ENCODE measurements around the gene TJAP1.
A peak's percentile ranks its signal among the peaks of the same experiment; 100 is the strongest.
"Not testable (repeated sequence)": the region's sequence is repeated elsewhere in the genome, so short reads cannot be mapped to it uniquely, and the experiment has no call there.

TJAP1 gene

DNA sequence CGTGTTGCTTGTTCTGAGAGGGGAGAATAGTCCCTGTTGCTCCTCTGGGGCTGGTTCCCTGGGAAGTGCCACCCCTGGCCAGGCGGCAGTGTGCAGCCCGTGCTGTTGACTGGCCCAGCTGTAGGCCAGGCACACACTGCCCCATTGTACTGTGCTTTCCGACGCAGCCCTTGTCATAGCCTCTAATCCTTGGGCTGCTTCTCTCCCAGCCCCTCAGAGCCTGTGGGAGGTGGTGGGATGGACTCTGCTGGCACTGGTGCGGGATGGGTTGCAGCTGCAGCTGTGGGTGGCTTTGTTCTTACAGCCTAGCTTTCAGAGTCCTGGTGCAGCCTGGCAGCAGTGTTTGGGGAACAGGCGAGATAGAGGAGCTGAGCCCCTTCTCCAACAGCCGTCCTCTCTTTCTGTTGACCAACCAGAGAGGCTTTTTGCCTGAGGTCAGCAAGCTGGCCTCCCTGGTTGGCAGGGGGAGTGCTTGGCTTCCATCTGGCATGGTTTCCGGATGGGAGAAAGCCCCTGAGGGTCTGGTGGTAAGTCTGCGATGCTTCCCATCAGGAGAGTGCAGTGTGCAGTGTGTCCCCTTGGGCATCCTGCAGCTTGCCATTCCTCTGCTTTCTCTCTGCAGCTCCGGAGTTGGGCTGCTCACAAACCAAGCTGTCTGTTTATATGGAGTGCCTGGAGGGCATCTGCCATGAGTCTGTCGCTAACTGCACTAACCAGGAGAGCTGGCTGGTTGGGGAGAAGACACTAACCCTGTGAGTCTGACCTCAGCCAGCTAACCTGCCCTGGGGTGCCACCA, 12.1 kb downstream of the TJAP1 start:
- DNase-seq, result no peak

DNA sequence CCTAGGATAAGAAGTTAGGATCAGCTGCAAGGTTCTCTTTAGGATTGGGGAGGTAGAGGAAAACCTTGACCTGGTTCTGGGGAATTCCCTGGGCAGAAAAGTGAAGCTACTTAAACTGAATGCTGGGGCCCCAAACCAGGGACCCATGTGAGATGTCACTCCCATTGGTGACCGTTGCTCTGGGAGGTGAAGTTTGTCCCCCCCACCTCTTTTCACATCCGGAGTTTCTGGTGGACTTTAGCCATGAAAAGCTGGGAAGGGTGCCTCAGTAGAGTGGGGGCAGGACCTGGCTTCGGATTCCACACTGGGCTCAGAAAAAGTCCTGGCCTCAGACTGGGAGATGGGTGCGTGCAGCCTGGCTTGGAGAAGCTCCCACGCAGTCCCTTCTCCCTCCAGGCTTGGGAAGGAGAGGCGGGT, 13.2 kb downstream of the TJAP1 start:
- no peak for DNase-seq

DNA sequence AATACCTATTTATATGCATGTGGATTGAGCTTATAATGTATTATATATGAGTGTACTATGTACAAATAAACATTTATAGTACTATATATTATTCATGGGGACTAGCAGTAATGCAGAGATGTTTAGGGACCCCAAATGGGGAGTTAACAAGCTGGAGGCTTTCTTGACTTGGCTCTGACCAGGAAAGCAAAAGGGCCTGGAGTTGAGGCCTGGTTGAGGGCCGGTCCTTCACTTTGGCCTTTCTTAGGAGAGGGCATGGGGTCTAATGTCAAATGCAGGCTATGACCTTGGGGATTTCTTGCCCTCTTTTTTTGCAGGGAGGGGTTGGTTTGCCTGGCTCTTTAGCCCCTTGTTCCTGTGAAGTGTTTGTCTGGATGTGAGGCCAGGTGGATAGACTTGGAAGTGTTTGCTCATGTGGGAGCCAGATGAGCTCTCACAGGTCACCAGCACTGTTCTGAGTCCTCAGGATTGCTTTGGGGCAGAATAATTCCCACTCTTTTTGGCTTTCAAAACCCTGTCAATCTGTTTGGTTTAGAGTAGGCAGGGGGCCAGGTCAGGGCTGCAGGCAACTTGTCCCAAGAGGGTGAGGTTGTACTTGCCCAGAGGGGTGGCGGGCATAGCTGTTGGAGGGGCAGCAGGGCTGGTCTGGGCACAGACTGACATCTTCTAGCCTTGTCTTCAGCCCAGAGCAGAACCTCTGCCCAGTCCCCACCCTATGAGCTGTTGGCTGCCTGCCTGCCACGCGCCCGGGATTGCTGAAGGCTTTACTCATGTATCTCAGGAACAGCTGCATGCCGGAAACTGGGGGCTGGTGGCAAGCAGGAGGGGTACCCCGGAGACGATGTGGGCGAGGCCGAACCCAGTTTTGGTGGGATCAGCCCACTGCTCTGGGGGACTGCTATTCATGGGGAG, 14.6 kb downstream of the TJAP1 start:
- no peak for DNase-seq

DNA sequence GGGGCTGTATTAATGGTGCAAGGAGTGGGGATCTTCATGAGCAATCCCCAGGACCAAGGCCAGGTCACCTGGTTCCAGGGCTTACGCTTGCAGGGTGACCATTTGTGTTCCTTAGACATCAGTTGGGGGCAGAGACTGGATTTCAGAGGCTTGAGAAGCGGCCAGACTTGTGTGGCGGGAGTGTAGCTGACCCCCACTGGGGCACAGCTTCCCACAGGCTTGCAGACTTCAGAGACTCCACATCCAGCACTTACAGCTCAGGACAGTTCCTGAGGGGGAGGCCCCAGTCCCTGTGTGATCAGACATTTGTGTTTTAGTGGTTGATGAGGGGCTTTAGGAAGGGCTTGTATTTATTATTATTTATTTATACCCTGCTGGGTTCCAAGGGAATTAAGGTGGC, 15.3 kb downstream of the TJAP1 start:
- no peak for DNase-seq

DNA sequence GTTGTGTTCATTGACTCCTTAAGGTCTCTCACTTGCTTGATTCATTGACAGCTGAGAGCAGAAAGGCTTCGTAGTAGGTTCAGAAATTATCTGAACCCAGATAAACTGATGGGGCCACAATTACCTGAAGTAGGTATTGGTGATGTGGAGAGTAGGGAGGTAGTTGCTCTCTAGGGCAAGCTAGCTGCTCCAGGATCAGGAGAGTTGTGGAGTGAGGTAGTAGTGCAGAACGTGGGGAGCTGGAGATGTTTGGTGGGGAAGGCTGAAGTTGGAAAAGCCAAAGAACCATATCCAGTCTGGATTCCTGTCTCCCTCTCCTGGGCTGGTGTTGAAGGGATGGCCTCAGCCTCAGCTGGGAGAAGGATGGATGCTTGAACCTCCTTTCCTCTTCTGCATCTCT, 15.9 kb downstream of the TJAP1 start:
- DNase-seq, result no peak

DNA sequence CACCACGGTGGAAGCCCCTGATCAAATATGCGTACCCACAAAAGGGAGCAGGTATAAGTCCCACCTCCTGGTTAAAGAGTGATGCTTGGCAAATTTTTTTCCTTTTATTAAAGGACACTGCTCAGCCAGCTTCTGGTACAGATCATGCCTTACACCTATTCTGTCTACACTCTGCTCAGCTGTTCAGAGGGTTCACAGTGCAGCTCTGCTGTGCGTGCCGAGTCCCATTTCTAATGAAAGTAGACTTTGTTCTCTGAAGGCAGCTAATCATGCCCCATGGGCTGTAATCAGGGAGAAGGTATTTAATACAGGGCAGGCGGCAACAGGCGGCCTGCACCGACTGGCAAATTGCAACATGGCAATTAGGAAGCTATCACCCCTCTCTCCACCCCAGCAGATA, 16.5 kb downstream of the TJAP1 start:
- no peak for DNase-seq

DNA sequence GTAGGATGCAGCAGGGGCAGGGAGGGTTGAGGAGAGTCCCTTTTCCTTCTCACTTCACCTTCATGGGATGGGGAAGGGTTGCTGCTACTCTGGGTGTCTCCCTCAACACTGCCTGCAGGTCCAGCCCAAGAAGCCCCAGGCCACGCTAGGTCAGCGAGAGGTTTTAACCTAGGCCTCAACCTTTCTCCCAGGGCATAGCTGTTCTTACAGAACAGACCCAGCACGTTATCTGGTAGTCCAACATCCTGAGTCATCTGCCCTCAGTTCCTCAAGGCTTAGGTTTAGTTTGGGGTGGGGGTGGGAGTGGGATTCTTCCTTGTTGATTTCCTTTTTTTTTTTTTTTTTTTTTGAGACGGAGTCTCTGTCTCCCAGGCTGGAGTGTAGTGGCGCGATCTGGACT, 17.0 kb downstream of the TJAP1 start:
- no peak for DNase-seq

DNA sequence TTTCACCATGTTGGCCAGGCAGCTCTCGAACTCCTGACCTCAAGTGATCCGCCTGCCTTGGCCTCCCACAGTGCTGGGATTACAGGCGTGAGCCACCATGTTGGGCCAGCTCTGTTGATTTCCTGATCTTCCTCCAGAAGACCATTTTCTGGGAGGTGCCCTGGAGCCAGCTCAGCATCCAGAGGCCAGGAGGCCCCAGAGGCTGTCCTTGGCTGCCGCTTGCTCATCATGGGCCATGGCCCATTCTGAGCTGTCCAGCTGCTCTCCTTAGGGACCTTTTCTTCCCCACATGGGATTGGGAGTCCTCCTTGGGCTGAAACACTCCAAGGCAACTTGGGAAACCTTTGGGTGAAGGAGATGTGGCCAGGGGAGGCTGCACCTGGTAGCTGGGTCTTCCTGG, 17.4 kb downstream of the TJAP1 start:
- DNase-seq, result no peak

DNA sequence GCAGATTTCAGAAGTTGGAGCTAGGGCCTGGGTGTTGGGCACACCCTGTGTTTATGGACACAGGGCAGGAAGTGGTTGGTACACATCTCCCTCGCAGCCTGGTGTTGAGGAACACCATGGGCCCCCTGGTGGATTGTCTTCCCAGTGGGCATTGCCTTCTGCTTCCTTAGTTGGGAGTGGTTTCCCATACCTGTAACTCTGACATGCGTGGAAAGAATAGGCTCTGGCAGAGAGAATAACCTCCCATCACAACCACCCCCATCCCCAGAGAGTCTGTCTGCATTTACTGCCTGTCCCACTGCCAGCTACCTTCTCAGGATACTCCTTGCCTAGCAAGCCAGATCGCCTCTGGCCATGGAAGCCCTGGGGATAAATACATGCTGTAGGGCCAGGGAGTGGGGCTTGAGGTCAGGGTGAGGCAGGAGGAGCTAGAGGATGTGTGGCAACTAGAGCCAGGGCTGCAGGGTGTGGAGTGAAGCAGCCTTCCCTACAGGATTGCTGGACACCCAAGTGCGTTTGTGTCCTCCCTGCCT, 18.1 kb downstream of the TJAP1 start:
- DNase-seq, result no peak

DNA sequence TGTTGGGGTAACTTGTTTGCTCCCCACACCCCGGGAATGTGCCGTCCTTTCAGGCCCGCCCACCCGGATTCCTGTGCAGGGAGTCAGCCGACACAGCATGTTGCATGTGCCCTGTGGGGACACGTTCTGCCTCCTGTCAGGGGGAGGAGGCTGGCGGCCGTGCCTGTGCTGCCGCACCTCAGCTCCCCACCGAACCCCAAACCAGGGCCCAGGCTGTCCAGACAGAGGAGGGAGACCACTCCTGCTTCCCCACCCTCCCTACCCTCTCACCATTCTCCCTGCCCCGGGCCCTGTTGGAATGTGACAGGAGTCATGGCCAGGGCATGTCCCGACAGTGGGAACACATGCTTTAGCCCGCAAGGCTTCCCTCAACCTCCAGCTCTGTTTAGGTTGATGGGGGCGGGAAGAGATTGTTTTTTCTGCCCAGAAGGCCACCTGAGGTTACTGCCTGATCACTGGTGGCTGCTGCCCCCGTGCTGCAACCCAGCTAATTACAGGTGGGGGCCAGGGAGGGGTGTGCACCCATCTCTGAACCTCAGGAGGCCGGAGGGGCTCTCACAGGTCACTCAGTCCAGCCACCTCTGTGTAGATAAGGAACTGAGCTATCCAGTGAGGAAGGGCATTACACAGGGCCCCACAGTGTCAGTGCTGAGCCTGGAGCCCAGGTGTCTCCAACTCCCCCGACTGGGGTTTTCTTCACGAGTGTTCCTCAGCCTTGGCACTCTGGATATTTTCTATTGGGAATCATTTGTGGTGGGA, 19.2 kb downstream of the TJAP1 start:
- no peak for DNase-seq

DNA sequence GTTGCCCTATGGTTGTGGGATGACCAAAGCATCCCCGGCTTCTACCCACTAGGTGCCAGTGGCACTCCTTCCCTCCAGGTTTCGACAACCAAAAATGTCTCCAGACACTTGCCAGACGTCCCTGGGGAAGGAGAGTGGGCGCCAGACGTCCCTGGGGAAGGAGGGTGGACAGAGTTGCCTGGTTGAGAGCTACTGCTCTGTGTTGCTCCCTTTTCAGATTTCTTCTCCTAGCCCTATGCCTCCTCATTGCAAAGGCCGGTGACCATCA, 19.7 kb downstream of the TJAP1 start:
- no peak for DNase-seq

DNA sequence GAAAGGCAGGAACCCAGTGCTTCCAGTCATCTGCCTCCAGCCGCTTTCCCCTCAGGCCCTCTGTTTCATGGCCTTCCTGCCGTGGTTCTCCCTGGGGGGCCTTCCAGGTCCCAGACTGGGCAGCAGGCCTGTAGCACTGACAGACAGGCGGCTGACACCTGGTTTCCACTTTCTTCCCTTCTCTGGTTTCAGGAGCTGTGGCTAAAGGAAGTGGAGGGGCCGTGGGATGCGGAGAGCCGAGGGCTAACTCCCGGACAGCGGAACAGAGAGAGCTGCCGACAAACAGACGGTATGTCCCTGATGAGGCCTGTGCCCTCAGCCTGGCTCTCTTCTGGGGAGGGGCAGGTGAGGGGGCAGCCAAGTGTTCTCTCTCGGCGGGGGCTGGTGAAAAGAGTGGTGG, 20.3 kb downstream of the TJAP1 start:
- DNase-seq, result no peak

DNA sequence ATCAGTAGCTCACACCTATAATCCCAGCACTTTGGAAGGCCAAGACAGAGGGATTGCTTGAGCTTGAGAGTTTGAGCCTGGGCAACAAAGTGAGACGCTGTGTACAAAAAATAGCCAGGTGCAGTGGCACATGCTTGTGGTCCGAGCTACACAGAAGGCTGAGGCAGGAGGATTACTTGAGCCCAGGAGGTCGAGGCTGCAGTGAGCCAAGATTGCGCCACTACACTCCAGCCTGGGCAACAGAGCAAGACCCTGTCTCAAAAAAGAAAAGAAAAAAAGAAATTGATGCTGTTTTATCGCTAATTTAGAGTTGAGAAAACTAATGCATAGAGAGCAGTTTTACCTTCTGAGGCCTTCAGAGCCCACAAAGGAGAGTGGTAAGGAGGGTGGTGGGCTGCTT, 20.9 kb downstream of the TJAP1 start:
- not testable (repeated sequence) for DNase-seq

DNA sequence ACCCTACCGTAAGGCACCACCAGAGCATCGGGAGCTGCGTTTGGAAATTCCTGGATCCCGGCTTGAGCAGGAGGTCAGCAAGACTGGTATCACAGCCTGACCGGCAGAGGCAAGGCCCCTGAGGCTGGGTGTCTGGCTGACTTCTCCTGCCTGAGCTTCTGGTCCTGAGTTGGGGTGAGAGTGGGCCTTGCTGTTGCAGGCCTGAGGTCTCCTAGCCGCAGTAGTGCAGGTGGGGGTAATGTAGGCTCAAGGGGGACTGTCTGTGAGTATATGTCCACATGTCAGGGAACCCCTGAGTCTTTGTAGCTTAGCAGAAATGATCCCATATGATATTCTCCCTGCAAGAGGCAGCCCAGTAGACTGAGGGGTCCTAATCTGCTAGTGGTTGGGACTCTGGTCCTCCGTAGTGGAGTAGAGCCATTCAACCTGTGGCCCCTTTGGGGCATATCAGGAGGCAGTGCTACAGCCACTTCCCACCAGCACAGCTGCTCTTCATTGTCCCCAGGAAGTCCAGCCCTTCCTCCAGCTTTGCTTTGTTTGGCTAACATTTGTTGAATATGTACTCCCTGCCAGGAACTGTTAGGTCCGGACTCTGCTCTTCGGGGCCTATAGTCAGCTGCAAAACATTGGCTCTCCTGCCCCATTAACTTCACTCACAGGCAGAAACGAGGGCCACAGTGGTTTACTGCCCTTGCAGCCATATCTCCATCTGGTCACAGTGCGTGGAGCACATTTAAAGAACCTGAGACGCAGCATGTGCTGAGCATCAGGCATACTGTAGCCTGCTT, 21.9 kb downstream of the TJAP1 start:
- DNase-seq, result no peak

DNA sequence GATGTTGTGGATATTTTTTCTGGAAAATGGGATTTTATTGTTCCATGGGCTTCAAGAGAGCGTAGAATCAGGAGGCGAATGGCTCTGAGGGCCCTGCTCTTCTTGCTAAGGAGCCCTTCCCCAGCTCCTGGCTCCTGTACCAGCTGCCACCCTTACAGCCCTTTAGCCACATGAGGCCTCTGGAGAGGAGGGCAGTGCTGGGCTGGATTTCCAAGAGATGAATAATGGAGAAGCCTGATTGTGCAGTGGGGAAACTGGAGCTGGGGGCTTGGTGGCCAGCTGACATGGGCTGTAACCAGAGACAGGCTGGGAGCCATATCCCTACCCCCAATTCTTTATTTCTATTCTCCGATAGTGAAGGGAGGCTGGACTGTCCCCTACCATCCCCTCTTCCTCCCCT, 23.6 kb downstream of the TJAP1 start:
- DNase-seq, result no peak

DNA sequence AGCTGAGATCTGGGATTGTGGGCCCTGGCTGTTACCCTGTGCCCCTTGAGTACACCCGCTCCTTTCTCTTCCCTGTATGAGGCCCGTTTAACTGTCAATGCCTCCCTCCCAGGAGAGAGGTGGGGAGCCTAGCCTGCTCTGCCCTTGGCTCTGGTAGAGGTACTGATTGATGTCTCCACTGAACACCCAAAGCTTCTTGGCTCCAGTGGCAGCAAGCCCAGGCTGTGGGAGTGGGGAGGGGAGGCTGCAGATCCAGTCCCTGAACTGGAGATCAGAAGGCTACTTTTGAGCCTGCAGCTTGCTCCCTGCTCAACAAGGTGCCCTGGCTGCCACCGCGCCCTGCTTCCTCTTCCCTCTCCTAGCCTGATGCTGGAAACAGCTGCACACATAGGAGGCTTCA, 25.3 kb downstream of the TJAP1 start:
- no peak for DNase-seq

DNA sequence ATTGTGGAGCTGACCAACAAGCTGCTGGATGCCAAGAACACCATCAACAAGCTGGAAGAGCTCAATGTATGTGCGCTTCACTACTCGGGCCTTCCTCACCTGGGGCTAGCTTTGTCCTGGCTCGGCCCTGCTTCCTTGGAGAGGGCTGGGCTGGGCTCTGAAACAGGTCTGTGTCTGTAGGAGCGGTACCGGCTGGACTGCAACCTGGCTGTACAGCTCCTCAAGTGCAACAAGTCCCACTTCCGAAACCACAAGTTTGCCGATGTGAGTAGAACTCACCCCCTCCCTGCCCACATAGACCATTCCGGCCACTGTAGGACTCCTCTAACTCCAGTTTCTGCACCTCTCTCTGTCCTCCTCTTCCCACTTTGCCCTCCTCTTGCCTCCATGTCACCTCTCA, 26.1 kb downstream of the TJAP1 start:
- no peak for DNase-seq

DNA sequence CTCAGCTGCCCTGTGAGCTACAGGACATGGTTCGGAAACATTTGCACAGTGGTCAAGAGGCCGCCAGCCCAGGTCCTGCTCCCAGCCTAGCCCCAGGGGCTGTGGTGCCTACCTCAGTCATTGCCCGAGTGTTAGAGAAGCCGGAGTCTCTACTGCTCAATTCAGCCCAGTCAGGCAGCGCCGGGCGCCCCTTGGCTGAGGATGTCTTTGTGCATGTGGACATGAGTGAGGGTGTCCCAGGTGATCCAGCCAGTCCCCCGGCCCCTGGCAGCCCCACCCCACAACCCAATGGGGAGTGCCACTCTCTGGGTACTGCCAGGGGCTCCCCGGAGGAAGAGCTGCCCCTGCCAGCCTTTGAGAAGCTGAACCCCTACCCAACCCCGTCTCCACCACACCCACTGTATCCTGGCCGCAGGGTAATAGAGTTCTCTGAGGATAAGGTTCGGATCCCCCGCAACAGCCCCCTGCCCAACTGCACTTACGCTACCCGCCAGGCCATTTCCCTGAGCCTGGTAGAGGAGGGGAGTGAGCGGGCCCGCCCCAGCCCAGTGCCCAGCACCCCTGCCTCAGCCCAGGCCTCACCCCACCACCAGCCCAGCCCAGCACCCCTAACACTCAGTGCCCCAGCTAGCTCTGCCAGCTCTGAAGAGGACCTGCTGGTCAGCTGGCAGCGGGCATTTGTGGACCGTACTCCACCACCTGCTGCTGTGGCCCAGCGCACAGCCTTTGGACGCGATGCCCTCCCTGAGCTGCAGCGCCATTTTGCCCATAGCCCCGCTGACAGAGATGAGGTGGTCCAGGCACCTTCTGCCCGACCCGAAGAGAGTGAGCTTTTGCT, 27.6 kb downstream of the TJAP1 start:
- no peak for DNase-seq

DNA sequence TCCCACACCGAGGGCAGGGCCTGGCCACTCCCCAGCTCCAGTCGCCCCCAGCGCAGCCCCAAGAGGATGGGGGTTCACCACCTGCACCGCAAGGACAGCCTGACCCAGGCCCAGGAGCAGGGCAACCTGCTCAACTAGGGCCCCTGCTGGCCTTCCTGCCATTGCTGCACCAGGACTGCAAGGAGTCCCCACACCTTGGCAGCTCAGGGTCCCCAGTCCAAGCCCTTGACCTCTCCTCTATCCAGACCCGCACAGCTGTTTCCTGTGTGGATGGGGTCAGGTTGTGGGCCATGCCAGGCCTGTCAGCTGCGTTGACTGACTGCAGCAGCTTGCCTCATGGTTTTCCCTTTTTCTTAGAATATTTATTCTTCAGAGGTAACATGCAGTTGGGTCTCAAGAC, 28.3 kb downstream of the TJAP1 start:
- DNase-seq, result no peak

DNA sequence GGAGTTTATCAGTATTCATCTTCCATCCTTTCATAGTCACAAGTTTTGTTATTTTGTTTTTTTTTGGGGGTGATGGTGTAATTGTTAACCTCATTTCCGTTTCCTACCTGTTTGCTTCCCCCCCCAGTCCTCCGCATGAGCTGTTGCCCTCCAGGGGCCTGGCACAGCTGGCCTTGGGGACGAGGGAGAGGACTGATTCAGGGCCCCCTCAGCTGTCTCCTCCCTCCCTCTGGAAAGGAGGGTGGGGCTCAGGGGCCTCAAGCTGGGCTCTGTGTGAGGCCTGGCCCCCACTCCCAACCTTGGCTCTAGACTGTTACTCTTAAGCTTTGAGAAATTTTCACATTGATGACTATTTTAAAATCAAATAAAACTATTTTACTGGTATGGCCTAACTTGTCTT, 28.8 kb downstream of the TJAP1 start:
- no peak for DNase-seq

DNA sequence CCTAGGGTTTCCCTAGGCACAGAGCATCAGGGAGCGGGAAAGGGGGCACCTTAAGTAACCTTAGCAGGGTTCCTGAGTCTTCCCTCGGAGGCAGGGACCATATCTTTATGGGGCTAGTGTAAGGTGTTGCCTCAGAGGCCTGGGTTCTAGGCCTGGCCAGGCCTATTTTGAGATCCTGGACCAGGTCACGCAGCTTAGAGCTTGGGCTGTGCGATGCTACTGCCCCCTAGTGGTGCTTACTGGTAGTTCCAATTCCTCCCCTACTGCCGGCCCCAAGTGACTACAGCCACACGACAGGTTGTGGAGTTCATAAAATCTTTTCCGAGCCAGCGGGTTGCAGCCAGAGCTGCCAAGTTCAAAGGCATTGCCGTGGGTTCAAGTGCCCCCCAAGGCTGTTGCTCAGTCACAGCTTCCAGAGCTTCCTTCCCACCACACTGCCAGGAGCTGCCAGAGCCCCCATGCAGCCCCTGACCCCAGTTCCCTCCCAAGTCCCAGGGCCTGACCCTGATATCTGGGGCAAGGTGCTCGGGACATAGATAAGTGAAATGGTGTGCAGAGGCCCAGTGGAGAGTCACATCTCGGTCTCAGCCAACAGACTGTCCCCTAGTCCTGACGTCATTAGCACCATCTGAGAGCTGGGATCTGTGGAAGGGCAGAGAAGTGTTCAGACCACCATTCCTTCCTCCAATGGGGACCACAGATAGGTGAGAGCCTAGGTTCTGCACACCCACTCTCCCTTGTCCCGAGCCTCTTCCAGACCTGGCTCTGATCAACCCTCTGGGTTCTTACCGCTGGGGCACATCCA, 29.5 kb downstream of the TJAP1 start:
- DNase-seq, result peak; percentile 29 to 46

All from NCI-H187 (cell line).